ENCODE data around the gene LMF1. TPM values are rescaled to one million over a fixed set of nuclear protein-coding genes. Genes with fewer than 3 reads are reported as not detected.

Gene LMF1
- total and polyA plus RNA-seq, 9 of the 15 experiments (the other 6 are each of a cell fraction or from before 2014, with no cell fraction given): 0.11 to 1.6 (median 0.55) TPM; not detected in 1

DNA sequence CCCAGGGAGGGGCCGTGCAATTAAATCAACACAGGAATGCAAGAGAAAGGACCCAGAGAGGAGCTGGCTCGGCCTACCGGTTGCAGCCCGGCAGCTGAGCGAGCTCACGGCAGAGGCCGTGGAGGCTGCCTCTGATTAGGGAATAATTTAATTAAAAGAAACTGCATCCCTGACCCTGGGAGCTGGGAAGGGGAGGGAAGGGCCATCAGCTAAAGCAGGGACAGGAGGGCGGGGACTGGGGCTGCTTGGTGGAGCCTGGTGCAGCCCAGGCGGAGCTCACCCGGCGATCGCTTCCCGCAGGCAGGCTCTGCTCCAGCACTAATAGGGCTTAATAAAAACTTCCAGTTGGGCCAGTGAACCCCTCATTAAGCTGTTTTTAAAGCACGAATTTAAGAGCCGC is 43.4 kb downstream of the LMF1 start (continued):
- TF ChIP-seq RCOR1 (IDR thresholded peaks at IDR 0.05; ENCODE audit: borderline replicate concordance in 1 of 2, low read depth in 2 of 2, low read length in 2 of 2) (no peak), TAF9B (IDR thresholded peaks at IDR 0.05; ENCODE audit: partially characterized antibody) (no peak), ZKSCAN8 (CRISPR knock-in tag; IDR thresholded peaks at IDR 0.05) (no peak), NRF1 (conservative IDR thresholded peaks at IDR 0.05 in 1 of 2, IDR thresholded peaks at IDR 0.05 in 1 of 2) (no peak), NFXL1 (CRISPR knock-in tag; IDR thresholded peaks at IDR 0.05) (no peak), DDX20 (tag; IDR thresholded peaks at IDR 0.05; ENCODE audit: low read depth) (no peak), KLF16 (IDR thresholded peaks at IDR 0.05) (no peak), SIN3A (IDR thresholded peaks at IDR 0.05; ENCODE audit: borderline replicate concordance in 2 of 2, control insufficient read depth in 1 of 2, low read depth in 2 of 2, low read length in 2 of 2) (no peak), ATF4 (CRISPR knock-in tag; IDR thresholded peaks at IDR 0.05) (no peak), ZEB2 (IDR thresholded peaks at IDR 0.05) (no peak), MCM7 (IDR thresholded peaks at IDR 0.05) (no peak)

DNA sequence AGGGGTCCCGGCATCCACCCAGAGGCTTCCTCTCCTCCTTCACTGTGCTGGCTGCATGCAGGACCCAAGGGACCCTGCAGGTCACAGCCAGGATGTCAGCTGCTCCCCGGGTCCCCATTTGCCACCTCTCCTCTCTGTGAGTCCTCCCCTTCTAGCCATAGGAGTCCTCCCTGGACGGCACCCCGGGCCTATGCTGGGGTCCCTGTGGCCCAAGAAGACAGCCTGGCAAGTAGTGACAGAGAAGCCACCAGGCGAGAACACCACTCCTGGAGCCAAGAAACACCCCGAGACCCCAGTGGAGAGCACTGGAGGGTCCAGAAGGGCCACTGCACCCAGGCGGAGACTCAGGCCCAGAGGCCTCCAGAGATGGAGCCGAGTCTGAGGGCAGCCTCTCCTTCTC is 44.1 kb downstream of the LMF1 start:
- in situ Hi-C loops (cut with MboI): no loop called here
- no peak for DNase-seq (ENCODE audit: extremely low read depth in 1 of 4, low spot score in 3 of 4)
- CTCF ChIA-PET (ENCODE audit: low intra/inter-chr PET ratio): no interaction called here

More for the DNA sequence above, 44.1 kb downstream of the LMF1 start:
- Histone ChIP-seq H3K36me3 (ENCODE audit: control insufficient read depth, insufficient read depth, low read length) (no peaks in the 10 kb centered on the region), H4K20me1 (replicated peaks; ENCODE audit: control insufficient read depth, insufficient read depth, low read length) (peaks cover 10% of the 10 kb centered on the region; the same call in 1 of the 2 replicates), H3K9me1 (ENCODE audit: control insufficient read depth, insufficient read depth, low read length) (no peaks in the 10 kb centered on the region), H3K9ac (ENCODE audit: insufficient read depth in 1 of 2, low read depth in 2 of 2, low read length in 2 of 2) (no peak overlapping the region), H2AFZ (ENCODE audit: low read depth, low read length) (no peak overlapping the region), H3K27me3 (ENCODE audit: control insufficient read depth in 2 of 2, insufficient read depth in 2 of 2, low read length in 2 of 2) (peaks cover 34 to 86% of the 10 kb centered on the region in 2 experiments), H3K9me3 (replicated peaks; ENCODE audit: control insufficient read depth, insufficient read depth, low read depth, low read length) (no peaks in the 10 kb centered on the region; the same call in 1 of the 2 replicates), H3K27ac (ENCODE audit: extremely low read depth, low read depth, low read length) (no peak overlapping the region), H3K4me3 (no peak overlapping the region), H3K79me2 (ENCODE audit: control insufficient read depth, insufficient read depth, low read length) (no peaks in the 10 kb centered on the region), H3K4me2 (ENCODE audit: insufficient read depth, low read length) (no peak overlapping the region), H3K4me1 (replicated peaks in 1 of 2; ENCODE audit: control insufficient read depth in 2 of 2, insufficient read depth in 2 of 2, low read length in 2 of 2) (peaks cover 0 to 7% of the 10 kb centered on the region in 2 experiments; a peak in 1 of 5 replicates)
- intact Hi-C loops (cut with micrococcal nuclease): no loop called here
- ATAC-seq (no peak), FAIRE-seq (no peak)
- POLR2A ChIA-PET: no interaction called here
- WGBS (ENCODE audit: insufficient coverage, low coverage, missing lambda C conversion rate): 4% methylated on average over 6 of the region's 8 CpGs
- no TSS peak for BruUV-seq (replicated peaks)
- TF ChIP-seq ZNF263 (CRISPR knock-in tag; IDR thresholded peaks at IDR 0.05; ENCODE audit: borderline replicate concordance) (peak; percentile 45), ZNF217 (CRISPR knock-in tag; IDR thresholded peaks at IDR 0.05) (no peak)

Measured in K562 (cell line).